ENCODE data around the gene GPBAR1. TPM values are rescaled to one million over a fixed set of nuclear protein-coding genes. Genes with fewer than 3 reads are reported as not detected.

Gene GPBAR1
- total and polyA plus RNA-seq, 9 donors: 0.28 to 3.8 (median 2.1) TPM

- Histone ChIP-seq H3K27ac (peak overlapping the region in 1 of 2 donors; percentile 16), H3K4me1 (ENCODE audit: insufficient read depth) (peaks cover 7% of the 10 kb centered on the region), H3K9me3 (no peaks in the 10 kb centered on the region), H3K4me3 (no peak overlapping the region), H3K36me3 (no peaks in the 10 kb centered on the region), H3K27me3 (no peaks in the 10 kb centered on the region)
- 10 to 36% (median 31%) methylated on average over 1 of the region's 1 CpG for WGBS, 3 donors
- no peak for TF ChIP-seq CTCF (IDR thresholded peaks at IDR 0.05)
- no peak for TF ChIP-seq POLR2A (IDR thresholded peaks at IDR 0.05)
- TF ChIP-seq EP300 (IDR thresholded peaks at IDR 0.05): no peak
- intact Hi-C loops (cut with DNase I): no loop called here
- DNase-seq: no peak
These were observed 21.9 kb upstream of the GPBAR1 start for GRCh38 chr2:218238887-218239286.

GRCh38 chr2:218244204-218244603, 16.6 kb upstream of the GPBAR1 start:
- Histone ChIP-seq H3K36me3 (peaks cover 3% of the 10 kb centered on the region), H3K9me3 (no peaks in the 10 kb centered on the region), H3K4me1 (ENCODE audit: insufficient read depth) (peaks cover 1% of the 10 kb centered on the region), H3K4me3 (no peak overlapping the region), H3K27ac (no peak overlapping the region), H3K27me3 (no peaks in the 10 kb centered on the region)
- no peak for DNase-seq
- no peak for TF ChIP-seq POLR2A (IDR thresholded peaks at IDR 0.05)
- no peak for TF ChIP-seq EP300 (IDR thresholded peaks at IDR 0.05)
- no peak for TF ChIP-seq CTCF (IDR thresholded peaks at IDR 0.05)
- WGBS, 3 donors: 55 to 64% (median 59%) methylated on average over 1 of the region's 1 CpG
- intact Hi-C loops (cut with DNase I): no loop called here

- intact Hi-C loops (cut with DNase I): no loop called here
- Histone ChIP-seq H3K9me3 (no peaks in the 10 kb centered on the region), H3K36me3 (peaks cover 3% of the 10 kb centered on the region), H3K27ac (no peak overlapping the region), H3K4me1 (ENCODE audit: insufficient read depth) (no peaks in the 10 kb centered on the region), H3K27me3 (no peaks in the 10 kb centered on the region), H3K4me3 (no peak overlapping the region)
- DNase-seq: no peak
- TF ChIP-seq POLR2A (IDR thresholded peaks at IDR 0.05) (no peak), EP300 (IDR thresholded peaks at IDR 0.05) (no peak), CTCF (IDR thresholded peaks at IDR 0.05) (no peak)
- 89 to 96% (median 92%) methylated on average over 2 of the region's 2 CpGs for WGBS, 3 donors
These were observed 16.1 kb upstream of the GPBAR1 start for GRCh38 chr2:218244665-218245064.

GRCh38 chr2:218245214-218245613, 15.6 kb upstream of the GPBAR1 start:
- H3K4me1 ChIP-seq (ENCODE audit: insufficient read depth): no peaks in the 10 kb centered on the region
- 81 to 83% (median 82%) methylated on average over 5 of the region's 5 CpGs for WGBS, 3 donors
- peaks cover 3% of the 10 kb centered on the region for H3K36me3 ChIP-seq
- H3K27me3 ChIP-seq: no peaks in the 10 kb centered on the region
- no peak overlapping the region for H3K27ac ChIP-seq
- H3K4me3 ChIP-seq: no peak overlapping the region
- DNase-seq: no peak
- intact Hi-C loops (cut with DNase I): no loop called here
- H3K9me3 ChIP-seq: no peaks in the 10 kb centered on the region
- TF ChIP-seq EP300 (IDR thresholded peaks at IDR 0.05) (no peak), CTCF (IDR thresholded peaks at IDR 0.05) (no peak), POLR2A (IDR thresholded peaks at IDR 0.05) (no peak)

All from ovary (tissue), 9 donors.